GM18519 (cell line): ENCODE results near the gene UCK2.

Experiments
- ATAC-seq: cut with Tn5 transposase; IDR thresholded peaks from one replicate; pipeline ENCODE4 v1.9.1; 2021; ENCODE audit warnings: mild to moderate bottlenecking, moderate library complexity; ENCODE audit not compliant: unreplicated experiment, low FRiP score

UCK2 gene

GRCh38 chr1:165928075-165928731, 100.8 kb downstream of the UCK2 start:
- ATAC-seq, result peak; percentile 44

- no peak for ATAC-seq
Measured at GRCh38 chr1:165930961-165931360, 103.5 kb downstream of the UCK2 start.

- no peak for ATAC-seq
Measured at GRCh38 chr1:165933446-165934170, 106.2 kb downstream of the UCK2 start.

- no peak for ATAC-seq
Measured at GRCh38 chr1:165936542-165936941, 109.1 kb downstream of the UCK2 start.

- ATAC-seq, result no peak
Measured at GRCh38 chr1:165937829-165938228, 110.4 kb downstream of the UCK2 start.

- no peak for ATAC-seq
Measured at GRCh38 chr1:165938844-165939243, 111.4 kb downstream of the UCK2 start.

- no peak for ATAC-seq
Measured at GRCh38 chr1:165941531-165941930, 114.1 kb downstream of the UCK2 start.

- ATAC-seq, result no peak
Measured at GRCh38 chr1:165942062-165942461, 114.6 kb downstream of the UCK2 start.

- ATAC-seq, result no peak
Measured at GRCh38 chr1:165942927-165943597, 115.6 kb downstream of the UCK2 start.

GRCh38 chr1:165945911-165946310, 118.5 kb downstream of the UCK2 start:
- ATAC-seq, result no peak

- ATAC-seq, result no peak
Measured at GRCh38 chr1:165947797-165948455, 120.5 kb downstream of the UCK2 start.

- no peak for ATAC-seq
Measured at GRCh38 chr1:165949335-165950130, 122.1 kb downstream of the UCK2 start.

GRCh38 chr1:165954940-165955339, 127.5 kb downstream of the UCK2 start:
- no peak for ATAC-seq

GRCh38 chr1:165958306-165958705, 130.9 kb downstream of the UCK2 start:
- ATAC-seq, result no peak

GRCh38 chr1:165960136-165960535, 132.7 kb downstream of the UCK2 start:
- no peak for ATAC-seq

- no peak for ATAC-seq
Measured at GRCh38 chr1:165960881-165961280, 133.5 kb downstream of the UCK2 start.
